WERI-Rb-1 (cell line): ENCODE data around the gene WDR31.
A peak's percentile ranks its signal among the peaks of the same experiment; 100 is the strongest.

Experiments used
- DNase-seq: peaks from one replicate; pipeline ENCODE4 v3.0.0-alpha.2; 2020
- H3K27ac ChIP-seq: fragments of 250-450 bp; sonication (Bioruptor Pico); 2 replicates; pipeline ENCODE4 v1.5.1; 2020; ENCODE audit warnings: mild to moderate bottlenecking, moderate library complexity
- H3K27me3 ChIP-seq: fragments of 250-450 bp; sonication (Bioruptor Pico); 2 replicates; pipeline ENCODE4 v1.5.1; 2021; ENCODE audit warnings: mild to moderate bottlenecking, low read depth, moderate library complexity; ENCODE audit not compliant: insufficient read depth, severe bottlenecking
- H3K36me3 ChIP-seq: fragments of 250-450 bp; sonication (Bioruptor Pico); 2 replicates; pipeline ENCODE4 v1.5.1; 2020; ENCODE audit warnings: mild to moderate bottlenecking, moderate library complexity
- H3K4me3 ChIP-seq: 2 replicates; pipeline ENCODE4 v1.5.1; 2011; ENCODE audit warnings: low read depth, mild to moderate bottlenecking, control low read depth, low read length
- H3K9me3 ChIP-seq: fragments of 250-450 bp; sonication (Bioruptor Pico); 2 replicates; pipeline ENCODE4 v1.5.1; 2021; ENCODE audit warnings: mild to moderate bottlenecking, moderate library complexity; ENCODE audit not compliant: severe bottlenecking
- TF ChIP-seq, protein P1 (sequence below): IDR thresholded peaks from 2 replicates; pipeline ENCODE4 v1.5.1; 2011; ENCODE audit warnings: low read depth, mild to moderate bottlenecking, control low read depth, inconsistent platforms, low read length

WDR31 gene

GRCh38 chr9:113340011-113340699, at the start of gene WDR31:
TSS of gene WDR31 (minus strand) at chr9:113340275. CDS start at chr9:113332022, 8,253 bp downstream.
- DNase-seq: peak; percentile 93
- H3K4me3 ChIP-seq: peak within 1 kb of the TSS; percentile 86
- TF ChIP-seq, protein P1, sequence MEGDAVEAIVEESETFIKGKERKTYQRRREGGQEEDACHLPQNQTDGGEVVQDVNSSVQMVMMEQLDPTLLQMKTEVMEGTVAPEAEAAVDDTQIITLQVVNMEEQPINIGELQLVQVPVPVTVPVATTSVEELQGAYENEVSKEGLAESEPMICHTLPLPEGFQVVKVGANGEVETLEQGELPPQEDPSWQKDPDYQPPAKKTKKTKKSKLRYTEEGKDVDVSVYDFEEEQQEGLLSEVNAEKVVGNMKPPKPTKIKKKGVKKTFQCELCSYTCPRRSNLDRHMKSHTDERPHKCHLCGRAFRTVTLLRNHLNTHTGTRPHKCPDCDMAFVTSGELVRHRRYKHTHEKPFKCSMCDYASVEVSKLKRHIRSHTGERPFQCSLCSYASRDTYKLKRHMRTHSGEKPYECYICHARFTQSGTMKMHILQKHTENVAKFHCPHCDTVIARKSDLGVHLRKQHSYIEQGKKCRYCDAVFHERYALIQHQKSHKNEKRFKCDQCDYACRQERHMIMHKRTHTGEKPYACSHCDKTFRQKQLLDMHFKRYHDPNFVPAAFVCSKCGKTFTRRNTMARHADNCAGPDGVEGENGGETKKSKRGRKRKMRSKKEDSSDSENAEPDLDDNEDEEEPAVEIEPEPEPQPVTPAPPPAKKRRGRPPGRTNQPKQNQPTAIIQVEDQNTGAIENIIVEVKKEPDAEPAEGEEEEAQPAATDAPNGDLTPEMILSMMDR: no peak
- no peaks in the 10 kb centered on the region for H3K36me3 ChIP-seq
- peaks cover 2% of the 10 kb centered on the region for H3K9me3 ChIP-seq
- H3K27ac ChIP-seq: peak within 1 kb of the TSS; percentile 83
- no peaks in the 10 kb centered on the region for H3K27me3 ChIP-seq

- Histone ChIP-seq H3K27me3 (no peaks in the 10 kb centered on the region), H3K36me3 (peaks cover 67% of the 10 kb centered on the region), H3K4me3 (no peak overlapping the region), H3K9me3 (no peaks in the 10 kb centered on the region), H3K27ac (no peak overlapping the region)
- DNase-seq: no peak
- TF ChIP-seq, protein P1: no peak
Observed at GRCh38 chr9:113389451-113389850, 49.4 kb upstream of the WDR31 start.

GRCh38 chr9:113388833-113389232, 48.8 kb upstream of the WDR31 start:
- no peaks in the 10 kb centered on the region for H3K27me3 ChIP-seq
- no peak for DNase-seq
- H3K9me3 ChIP-seq: no peaks in the 10 kb centered on the region
- H3K36me3 ChIP-seq: peaks cover 67% of the 10 kb centered on the region
- no peak overlapping the region for H3K27ac ChIP-seq
- no peak overlapping the region for H3K4me3 ChIP-seq
- TF ChIP-seq, protein P1: no peak

DNA sequence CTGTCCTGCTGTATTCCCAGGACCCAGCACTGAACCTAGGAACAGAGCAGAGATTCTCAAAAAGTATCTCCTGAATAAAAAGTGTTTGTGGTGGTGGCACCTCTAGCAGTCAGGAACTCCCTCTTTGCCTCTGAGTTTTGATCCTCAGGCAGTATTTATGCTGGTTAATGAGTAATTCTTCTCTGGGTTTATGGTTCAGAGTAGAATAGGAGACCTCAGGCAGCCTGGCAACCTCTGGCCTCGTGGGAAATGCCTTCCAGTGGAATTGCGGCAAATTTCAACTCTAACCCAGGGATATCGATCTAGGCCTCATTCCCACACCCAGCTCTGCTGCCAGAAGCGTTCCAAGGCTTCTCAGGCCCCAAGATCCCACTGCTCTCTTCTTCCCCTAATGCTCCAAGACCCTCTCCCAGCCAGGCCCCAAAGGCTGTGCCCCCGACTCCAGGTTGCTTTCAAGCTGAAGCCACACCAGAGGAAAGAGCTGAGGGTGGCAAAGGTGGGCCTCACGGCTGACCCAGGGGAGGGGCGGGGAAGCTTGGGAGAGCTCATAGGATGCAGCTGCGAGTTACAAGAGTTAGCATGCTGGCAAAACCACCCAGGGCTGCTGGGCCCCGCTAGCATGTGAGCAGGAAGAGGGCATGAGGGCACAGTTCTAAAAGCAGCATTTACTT, 47.6 kb upstream of the WDR31 start:
- no peak for DNase-seq
- no peak overlapping the region for H3K27ac ChIP-seq

GRCh38 chr9:113386571-113387393, 46.7 kb upstream of the WDR31 start:
- no peak for DNase-seq
- Histone ChIP-seq H3K27me3 (no peaks in the 10 kb centered on the region), H3K4me3 (no peak overlapping the region), H3K36me3 (peaks cover 53% of the 10 kb centered on the region), H3K27ac (no peak overlapping the region), H3K9me3 (no peaks in the 10 kb centered on the region)
- TF ChIP-seq, protein P1: no peak

More for the DNA sequence above, 47.6 kb upstream of the WDR31 start:
- TF ChIP-seq, protein P1: no peak
- Histone ChIP-seq H3K27me3 (no peaks in the 10 kb centered on the region), H3K9me3 (no peaks in the 10 kb centered on the region), H3K4me3 (no peak overlapping the region), H3K36me3 (peaks cover 59% of the 10 kb centered on the region)
